Activated T-cell treated with anti-CD3 and anti-CD28 coated beads, Interleukin-2, amount 50 U/mL, for 72 hours (primary cell): ENCODE results near the gene ADARB2. TPM values are rescaled to one million over a fixed set of nuclear protein-coding genes. Genes with fewer than 3 reads are reported as not detected.

ENCODE experiments used
- ATAC-seq, 2 donors: fragments of 150-1000 bp; cut with Tn5 transposase; replicated peaks in 1 of 2; 2 replicates each; pipeline ENCODE4 v1.10.0; 2021; ENCODE audit warnings: moderate library complexity in 2 of 2, mild to moderate bottlenecking in 1 of 2
- DNase-seq, 2 donors: peaks; one replicate each; pipeline ENCODE4 v3.0.0; 2021 to 2022; ENCODE audit warnings: mixed read lengths in 1 of 2
- H3K27ac Mint-ChIP-seq: one replicate; pipeline ENCODE4 v1.8.0; 2022; ENCODE audit warnings: mild to moderate bottlenecking, moderate library complexity, mixed read lengths
- H3K27me3 Mint-ChIP-seq: one replicate; pipeline ENCODE4 v1.8.0; 2022; ENCODE audit warnings: low read depth, mixed read lengths
- H3K36me3 Mint-ChIP-seq, 2 donors: one replicate each; pipeline ENCODE4 v1.8.0; 2022; ENCODE audit warnings: mixed read lengths in 2 of 2, mild to moderate bottlenecking in 1 of 2; ENCODE audit not compliant: insufficient read depth in 2 of 2
- H3K4me1 Mint-ChIP-seq: one replicate; pipeline ENCODE4 v1.8.0; 2022; ENCODE audit warnings: low read depth, mixed read lengths
- H3K4me3 Mint-ChIP-seq, 2 donors: one replicate each; pipeline ENCODE4 v1.8.0; 2022; ENCODE audit warnings: mild to moderate bottlenecking in 2 of 2, mixed read lengths in 2 of 2, moderate library complexity in 2 of 2
- H3K9me3 Mint-ChIP-seq, 2 donors: one replicate each; pipeline ENCODE4 v1.8.0; 2022; ENCODE audit warnings: mixed read lengths in 2 of 2
- total RNA-seq, 2 donors: library from RNA; stranded (reverse); gene quantifications; one replicate each; pipeline ENCODE4 v1.2.3, GENCODE V29; 2022

ADARB2 gene
- total RNA-seq, 2 donors from 2014 or later: 0.60 to 2.0 TPM

DNA sequence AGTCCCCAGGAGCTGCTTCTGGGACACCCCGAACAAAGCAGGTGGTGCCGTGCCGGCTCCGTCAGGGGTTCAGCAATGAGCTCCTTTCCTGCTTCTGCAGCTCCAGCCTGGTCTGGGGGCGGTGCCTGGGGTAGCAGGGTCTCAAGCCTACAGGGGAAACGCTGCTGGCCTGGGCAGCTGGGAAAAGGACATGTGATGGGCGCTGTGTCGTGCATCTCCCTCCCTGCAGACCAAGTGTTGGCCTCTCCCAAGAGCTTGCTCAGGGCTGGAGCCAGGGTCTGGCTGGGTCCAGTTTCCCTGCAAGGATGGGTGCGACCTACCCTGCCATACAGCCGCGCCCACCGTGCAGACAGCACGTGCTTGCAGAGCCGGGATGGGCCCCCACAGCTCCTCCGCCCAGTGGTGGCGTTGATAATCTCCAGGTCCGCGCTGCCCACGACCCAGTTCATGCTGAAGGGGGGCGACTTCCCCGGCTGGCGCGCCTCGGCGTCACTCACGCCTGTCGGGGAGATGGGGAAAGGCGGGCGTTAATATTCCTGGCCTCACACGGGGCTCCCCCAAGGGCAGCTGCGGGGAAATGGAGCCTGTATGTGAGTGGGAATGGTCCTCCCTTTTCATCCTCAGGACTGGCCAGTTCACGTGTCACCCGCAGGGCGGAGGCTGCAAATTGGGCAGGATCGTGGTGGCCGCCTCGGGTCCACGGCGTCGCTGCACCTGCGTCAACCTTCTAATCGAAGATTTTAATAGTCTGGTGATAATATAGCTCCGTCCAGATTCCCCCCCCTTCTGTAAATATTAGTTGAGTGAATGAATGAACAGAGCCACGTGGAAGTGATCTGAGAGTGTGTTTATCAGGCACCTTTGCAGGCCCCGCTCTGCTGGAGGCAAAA, 552.5 kb downstream of the ADARB2 start:
- Mint-ChIP-seq H3K36me3 (no peaks in the 10 kb centered on the region), H3K27me3 (no peaks in the 10 kb centered on the region), H3K9me3 (no peaks in the 10 kb centered on the region), H3K27ac (no peak overlapping the region), H3K4me3 (no peak overlapping the region), H3K4me1 (no peaks in the 10 kb centered on the region)
- no peak for DNase-seq
- no peak for ATAC-seq

DNA sequence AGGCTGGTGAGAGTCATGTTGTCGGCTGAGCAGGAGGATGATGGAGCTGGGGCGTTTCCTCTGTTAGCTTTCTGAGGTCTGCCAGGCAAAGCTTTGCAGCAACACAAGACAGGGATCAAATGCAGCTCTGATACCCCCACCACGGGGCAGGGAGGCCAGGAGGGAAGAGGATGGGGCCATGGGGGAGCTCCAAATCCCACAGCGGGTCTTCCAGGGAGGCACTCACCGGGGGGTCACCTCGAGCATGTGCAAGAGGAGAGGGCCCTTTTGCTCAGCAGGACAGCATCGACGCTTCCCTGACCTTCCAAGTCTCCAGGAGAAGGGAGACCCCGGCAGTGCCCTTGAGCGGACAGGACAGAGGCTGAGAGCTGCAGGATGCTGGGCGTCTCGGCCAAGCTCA, 553.6 kb downstream of the ADARB2 start:
- Mint-ChIP-seq H3K4me1 (no peaks in the 10 kb centered on the region), H3K9me3 (no peaks in the 10 kb centered on the region), H3K4me3 (no peak overlapping the region), H3K27me3 (no peaks in the 10 kb centered on the region), H3K27ac (no peak overlapping the region), H3K36me3 (no peaks in the 10 kb centered on the region)
- DNase-seq (no peak), ATAC-seq (no peak)

DNA sequence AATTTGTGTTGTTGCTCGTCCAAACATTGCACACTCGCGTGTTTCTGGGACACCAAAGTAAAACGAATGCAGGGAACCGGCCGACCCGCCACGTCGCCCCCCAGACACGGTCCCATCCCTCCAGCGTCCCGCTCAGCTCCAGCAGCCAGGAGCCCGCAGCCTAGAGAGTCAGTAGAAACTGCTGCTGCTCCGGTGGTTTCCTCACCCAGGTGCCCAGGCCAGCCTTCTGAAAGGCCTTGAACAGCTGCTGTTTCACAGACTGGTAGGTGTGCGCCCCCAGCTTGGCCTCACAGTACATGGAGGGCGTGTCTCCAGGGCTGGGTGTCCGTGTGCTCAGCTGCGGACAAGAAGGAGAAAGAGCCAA, 554.3 kb downstream of the ADARB2 start:
- no peak for ATAC-seq
- DNase-seq: no peak
- no peak overlapping the region for H3K27ac Mint-ChIP-seq
- no peaks in the 10 kb centered on the region for H3K9me3 Mint-ChIP-seq
- H3K36me3 Mint-ChIP-seq: no peaks in the 10 kb centered on the region
- no peaks in the 10 kb centered on the region for H3K4me1 Mint-ChIP-seq
- H3K4me3 Mint-ChIP-seq: no peak overlapping the region
- no peaks in the 10 kb centered on the region for H3K27me3 Mint-ChIP-seq

GRCh38 chr10:1182280-1183032, 554.9 kb downstream of the ADARB2 start:
- H3K9me3 Mint-ChIP-seq: no peaks in the 10 kb centered on the region
- no peaks in the 10 kb centered on the region for H3K36me3 Mint-ChIP-seq
- H3K4me1 Mint-ChIP-seq: no peaks in the 10 kb centered on the region
- H3K27ac Mint-ChIP-seq: no peak overlapping the region
- ATAC-seq: no peak
- H3K4me3 Mint-ChIP-seq: no peak overlapping the region
- H3K27me3 Mint-ChIP-seq: no peaks in the 10 kb centered on the region
- DNase-seq: no peak

DNA sequence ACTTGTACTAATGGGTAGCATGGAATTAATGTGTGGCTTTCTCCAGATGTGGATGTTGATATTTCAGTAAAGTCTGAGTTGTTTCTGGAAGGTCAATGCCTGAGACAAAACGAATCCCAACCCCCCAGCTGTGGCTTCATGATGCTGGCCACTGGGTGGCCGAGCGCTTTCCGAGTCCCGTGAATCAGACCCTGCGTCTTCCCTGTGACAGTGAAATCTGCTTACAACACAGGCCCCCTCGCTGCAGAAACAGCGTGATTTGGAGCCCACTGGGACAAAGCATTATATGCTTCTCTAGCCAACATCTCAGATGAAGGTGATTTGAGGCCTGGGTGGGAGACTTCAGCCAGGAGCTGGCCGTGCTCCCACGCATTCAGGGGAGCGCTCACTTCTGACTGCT, 556.5 kb downstream of the ADARB2 start:
- no peak for ATAC-seq
- no peak for DNase-seq
- Mint-ChIP-seq H3K36me3 (no peaks in the 10 kb centered on the region), H3K4me3 (no peak overlapping the region), H3K4me1 (no peaks in the 10 kb centered on the region), H3K9me3 (no peaks in the 10 kb centered on the region), H3K27me3 (no peaks in the 10 kb centered on the region), H3K27ac (no peak overlapping the region)

- Mint-ChIP-seq H3K4me3 (no peak overlapping the region), H3K4me1 (no peaks in the 10 kb centered on the region), H3K27ac (no peak overlapping the region), H3K27me3 (no peaks in the 10 kb centered on the region), H3K9me3 (no peaks in the 10 kb centered on the region), H3K36me3 (no peaks in the 10 kb centered on the region)
- no peak for ATAC-seq
- no peak for DNase-seq
Observed at GRCh38 chr10:1180071-1180730, 557.1 kb downstream of the ADARB2 start.

DNA sequence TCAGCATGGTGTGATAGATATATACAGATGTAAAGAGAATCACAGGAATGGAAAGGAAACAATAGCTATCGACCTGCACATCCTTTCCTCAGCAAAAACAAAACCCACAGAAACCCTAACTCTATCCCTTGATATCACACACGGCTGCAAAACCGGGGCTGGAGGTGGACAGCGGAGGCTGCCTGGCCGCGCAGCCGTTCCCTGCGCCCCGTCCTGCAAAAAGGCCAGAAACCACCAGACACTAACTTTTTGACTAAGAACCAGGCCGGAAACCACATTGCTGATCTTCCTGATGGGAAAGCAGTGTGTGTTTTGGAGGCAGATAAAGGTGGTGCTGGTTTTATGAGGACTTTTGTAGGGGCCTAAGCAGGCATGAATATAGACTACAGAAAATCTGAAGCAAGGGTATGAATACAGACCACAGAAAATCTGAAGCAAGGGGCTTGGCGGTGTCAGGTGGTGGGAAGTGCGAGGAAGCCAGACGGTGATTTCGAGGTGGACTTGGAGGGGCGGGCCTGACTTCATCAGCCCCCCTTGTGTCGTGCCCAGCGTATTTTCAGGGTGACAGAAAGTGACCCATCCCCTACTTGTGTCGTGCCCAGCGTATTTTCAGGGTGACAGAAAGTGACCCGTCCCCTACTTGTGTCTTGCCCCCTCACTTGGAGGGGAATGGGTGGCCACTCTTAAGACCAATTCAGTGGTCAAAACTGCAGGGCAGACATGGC, 557.8 kb downstream of the ADARB2 start:
- DNase-seq (no peak), ATAC-seq (no peak)
- Mint-ChIP-seq H3K9me3 (no peaks in the 10 kb centered on the region), H3K36me3 (no peaks in the 10 kb centered on the region), H3K27ac (no peak overlapping the region), H3K4me3 (no peak overlapping the region), H3K27me3 (no peaks in the 10 kb centered on the region), H3K4me1 (no peaks in the 10 kb centered on the region)

- H3K9me3 Mint-ChIP-seq: no peaks in the 10 kb centered on the region
- H3K27me3 Mint-ChIP-seq: no peaks in the 10 kb centered on the region
- H3K4me3 Mint-ChIP-seq: no peak overlapping the region
- H3K4me1 Mint-ChIP-seq: no peaks in the 10 kb centered on the region
- H3K36me3 Mint-ChIP-seq: no peaks in the 10 kb centered on the region
- no peak overlapping the region for H3K27ac Mint-ChIP-seq
- no peak for ATAC-seq
- DNase-seq: no peak
Observed at GRCh38 chr10:1178506-1178905, 558.8 kb downstream of the ADARB2 start.

DNA sequence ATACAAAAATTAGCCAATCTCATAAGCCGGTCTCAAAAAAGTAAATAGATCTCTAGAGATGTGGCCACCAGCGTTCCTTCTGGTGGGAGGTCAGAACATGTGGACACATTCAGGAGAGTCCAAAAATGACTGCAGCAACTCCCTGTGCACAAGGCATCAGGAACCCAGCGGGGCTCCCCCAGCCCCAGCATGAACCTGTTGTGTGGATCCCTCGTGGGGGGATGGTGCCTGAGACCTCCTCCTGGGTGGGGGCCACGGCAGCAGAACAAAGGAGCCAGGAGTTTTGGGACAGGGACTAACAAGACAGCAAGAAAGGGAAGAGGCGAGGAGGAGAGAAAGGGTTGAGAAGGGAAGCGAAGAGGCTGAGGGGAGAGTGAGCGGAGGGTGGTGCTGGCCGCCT, 559.4 kb downstream of the ADARB2 start:
- no peak for ATAC-seq
- H3K4me3 Mint-ChIP-seq: no peak overlapping the region
- no peaks in the 10 kb centered on the region for H3K27me3 Mint-ChIP-seq
- no peak overlapping the region for H3K27ac Mint-ChIP-seq
- DNase-seq: no peak
- H3K4me1 Mint-ChIP-seq: no peaks in the 10 kb centered on the region
- H3K9me3 Mint-ChIP-seq: no peaks in the 10 kb centered on the region
- H3K36me3 Mint-ChIP-seq: no peaks in the 10 kb centered on the region

DNA sequence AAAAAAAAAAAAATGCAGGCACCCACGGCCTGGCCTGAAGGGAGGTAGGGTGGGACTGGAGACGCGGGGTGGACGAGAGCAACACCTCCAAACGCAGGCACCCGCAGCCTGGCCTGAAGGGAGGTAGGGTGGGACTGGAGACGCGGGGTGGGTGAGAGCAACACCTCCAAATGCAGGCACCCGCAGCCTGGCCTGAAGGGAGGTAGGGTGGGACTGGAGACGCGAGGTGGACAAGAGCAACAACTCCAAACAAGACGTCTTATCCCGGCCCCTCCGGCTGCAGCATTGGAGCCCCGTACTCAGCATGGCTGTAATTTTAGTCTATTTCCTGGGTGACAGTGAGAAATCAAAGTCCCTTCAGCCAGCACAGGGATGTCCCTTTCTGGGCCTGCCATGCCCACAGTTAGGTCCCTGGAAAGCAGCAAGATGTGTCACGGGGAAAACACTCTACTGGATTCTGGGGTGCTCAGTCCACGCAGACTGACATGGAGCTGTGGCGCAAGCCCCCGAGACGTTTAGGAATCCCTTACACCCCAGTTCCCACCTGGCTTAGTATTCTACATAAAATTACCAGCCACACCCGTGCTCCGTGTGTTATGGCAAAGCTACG, 561.3 kb downstream of the ADARB2 start:
- no peak overlapping the region for H3K27ac Mint-ChIP-seq
- ATAC-seq: no peak
- no peaks in the 10 kb centered on the region for H3K4me1 Mint-ChIP-seq
- no peaks in the 10 kb centered on the region for H3K9me3 Mint-ChIP-seq
- no peaks in the 10 kb centered on the region for H3K27me3 Mint-ChIP-seq
- no peaks in the 10 kb centered on the region for H3K36me3 Mint-ChIP-seq
- no peak for DNase-seq
- no peak overlapping the region for H3K4me3 Mint-ChIP-seq

DNA sequence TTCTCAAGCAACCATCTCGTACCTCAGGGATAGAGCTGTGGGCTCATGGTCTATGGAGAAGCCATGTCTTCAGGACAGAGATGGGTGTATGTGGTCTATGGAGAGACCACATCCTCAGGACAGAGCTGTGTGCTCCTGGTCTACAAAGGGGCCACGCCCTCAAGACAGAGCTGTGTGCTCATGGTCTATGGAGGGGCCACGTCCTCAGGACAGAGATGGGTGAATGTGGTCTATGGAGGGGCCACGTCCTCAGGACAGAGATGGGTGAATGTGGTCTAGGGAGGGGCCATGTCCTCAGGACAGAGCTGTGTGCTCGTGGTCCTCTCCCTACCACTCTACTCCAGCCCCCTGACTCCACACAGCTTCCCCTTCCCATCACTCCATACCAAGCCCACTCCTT, 563.3 kb downstream of the ADARB2 start:
- H3K4me1 Mint-ChIP-seq: no peaks in the 10 kb centered on the region
- DNase-seq: no peak
- H3K9me3 Mint-ChIP-seq: no peaks in the 10 kb centered on the region
- no peaks in the 10 kb centered on the region for H3K36me3 Mint-ChIP-seq
- no peaks in the 10 kb centered on the region for H3K27me3 Mint-ChIP-seq
- no peak for ATAC-seq
- H3K27ac Mint-ChIP-seq: no peak overlapping the region
- no peak overlapping the region for H3K4me3 Mint-ChIP-seq

DNA sequence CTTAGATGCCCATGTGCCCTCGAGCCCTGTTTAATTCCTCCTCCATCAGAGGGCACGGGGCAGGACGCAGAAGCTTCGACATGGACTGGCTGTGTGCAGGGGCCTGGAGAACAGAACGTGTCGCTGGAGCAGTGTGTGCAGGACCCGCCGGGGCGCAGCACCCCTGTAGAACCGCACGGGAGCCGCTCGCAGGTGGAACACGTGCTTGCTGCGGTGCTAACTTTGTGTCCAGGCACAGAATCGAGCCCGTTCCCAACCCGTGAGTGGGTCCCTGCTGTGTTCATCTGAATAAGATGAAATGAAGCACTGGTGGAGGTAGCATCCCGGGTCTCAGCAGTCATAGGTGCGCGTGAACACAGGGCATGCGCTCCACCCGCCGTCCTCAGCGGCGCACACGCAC, 564.2 kb downstream of the ADARB2 start:
- ATAC-seq: no peak
- Mint-ChIP-seq H3K36me3 (no peaks in the 10 kb centered on the region), H3K27ac (no peak overlapping the region), H3K4me3 (no peak overlapping the region), H3K27me3 (no peaks in the 10 kb centered on the region), H3K9me3 (no peaks in the 10 kb centered on the region), H3K4me1 (no peaks in the 10 kb centered on the region)
- no peak for DNase-seq
